HCT116 (cell line): Measurements from ENCODE around the gene ATP6V0C.

ENCODE experiments used
- ELF1 ChIP-seq: IDR thresholded peaks from 2 replicates; pipeline ENCODE4 v1.6.1; 2012; ENCODE audit warnings: low read depth, borderline replicate concordance
- POLR2A ChIP-seq: IDR thresholded peaks from 2 replicates; pipeline ENCODE4 v1.7.0; 2011; ENCODE audit warnings: borderline replicate concordance; ENCODE audit not compliant: insufficient read depth, insufficient read length; ENCODE audit errors: extremely low read depth
- POLR2AphosphoS5 ChIP-seq: IDR thresholded peaks from 2 replicates; pipeline ENCODE4 v1.6.1; 2011; ENCODE audit warnings: mild to moderate bottlenecking, low read depth, low read length, moderate library complexity
- SIN3A ChIP-seq: IDR thresholded peaks from 2 replicates; pipeline ENCODE4 v1.6.1; 2012; ENCODE audit warnings: low read depth
- SRF ChIP-seq: IDR thresholded peaks from 2 replicates; pipeline ENCODE4 v1.6.1; 2012; ENCODE audit warnings: low read depth
- ZNF274 ChIP-seq: fragments of 200-500 bp; sonication (Bioruptor generic); IDR thresholded peaks from 2 replicates; pipeline ENCODE4 v1.6.1; 2014; ENCODE audit warnings: mild to moderate bottlenecking, low read depth, low read length, inconsistent platforms
- TF ChIP-seq, protein P1 (sequence below), 3 experiments: fragments of 200-600 bp in 1 of 3; sonication (generic) in 1 of 3; IDR thresholded peaks in 2 of 3; conservative IDR thresholded peaks in 1 of 3; 2 replicates each; pipeline ENCODE4 v1.5.1; 2012 to 2017; ENCODE audit warnings: low read depth in 2 of 3, low read length in 2 of 3, antibody characterized with exemption in 1 of 3, borderline replicate concordance in 1 of 3, control low read depth in 1 of 3, mild to moderate bottlenecking in 1 of 3, mixed read lengths in 1 of 3, mixed run types in 1 of 3, moderate library complexity in 1 of 3; ENCODE audit not compliant: insufficient read depth in 1 of 3

DNA sequence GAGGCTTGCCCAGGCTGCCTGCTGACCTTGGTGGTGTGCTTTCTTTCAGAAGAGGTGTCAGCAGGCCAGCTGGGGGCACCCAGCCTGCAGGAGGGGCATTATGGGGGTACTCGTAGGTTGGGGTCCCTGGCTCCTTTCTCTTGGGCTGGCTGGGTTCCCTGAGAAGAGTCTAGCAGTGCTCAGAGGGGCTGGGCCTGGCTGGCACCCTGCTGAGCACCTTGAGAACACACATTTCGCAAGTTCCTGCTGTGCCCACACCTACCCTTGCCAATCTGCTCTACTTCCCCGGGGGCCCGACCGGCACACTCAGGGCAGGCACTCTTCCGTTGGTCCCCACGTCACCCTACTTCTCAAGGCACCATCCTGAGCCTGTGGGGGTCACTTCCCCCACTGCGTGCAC lies 12.4 kb downstream of the ATP6V0C start:
- TF ChIP-seq, protein P1, sequence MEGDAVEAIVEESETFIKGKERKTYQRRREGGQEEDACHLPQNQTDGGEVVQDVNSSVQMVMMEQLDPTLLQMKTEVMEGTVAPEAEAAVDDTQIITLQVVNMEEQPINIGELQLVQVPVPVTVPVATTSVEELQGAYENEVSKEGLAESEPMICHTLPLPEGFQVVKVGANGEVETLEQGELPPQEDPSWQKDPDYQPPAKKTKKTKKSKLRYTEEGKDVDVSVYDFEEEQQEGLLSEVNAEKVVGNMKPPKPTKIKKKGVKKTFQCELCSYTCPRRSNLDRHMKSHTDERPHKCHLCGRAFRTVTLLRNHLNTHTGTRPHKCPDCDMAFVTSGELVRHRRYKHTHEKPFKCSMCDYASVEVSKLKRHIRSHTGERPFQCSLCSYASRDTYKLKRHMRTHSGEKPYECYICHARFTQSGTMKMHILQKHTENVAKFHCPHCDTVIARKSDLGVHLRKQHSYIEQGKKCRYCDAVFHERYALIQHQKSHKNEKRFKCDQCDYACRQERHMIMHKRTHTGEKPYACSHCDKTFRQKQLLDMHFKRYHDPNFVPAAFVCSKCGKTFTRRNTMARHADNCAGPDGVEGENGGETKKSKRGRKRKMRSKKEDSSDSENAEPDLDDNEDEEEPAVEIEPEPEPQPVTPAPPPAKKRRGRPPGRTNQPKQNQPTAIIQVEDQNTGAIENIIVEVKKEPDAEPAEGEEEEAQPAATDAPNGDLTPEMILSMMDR (IDR thresholded peaks at IDR 0.05 in 2 of 3, conservative IDR thresholded peaks at IDR 0.05 in 1 of 3; ENCODE audit: borderline replicate concordance in 1 of 3, insufficient read depth in 1 of 3, low read depth in 2 of 3, low read length in 2 of 3), result no peak
- TF ChIP-seq POLR2A (no peak), SIN3A (no peak), POLR2AphosphoS5 (no peak), ELF1 (no peak), SRF (no peak), ZNF274 (no peak)
